ENCODE data around the gene SPATA31A6. TPM values are rescaled to one million over a fixed set of nuclear protein-coding genes. Genes with fewer than 3 reads are reported as not detected.
"Not testable (repeated sequence)": the region's sequence is repeated elsewhere in the genome, so short reads cannot be mapped to it uniquely, and the experiment has no call there.

SPATA31A6 gene
- not detected for total RNA-seq
- long read RNA-seq = 0 reads

DNA sequence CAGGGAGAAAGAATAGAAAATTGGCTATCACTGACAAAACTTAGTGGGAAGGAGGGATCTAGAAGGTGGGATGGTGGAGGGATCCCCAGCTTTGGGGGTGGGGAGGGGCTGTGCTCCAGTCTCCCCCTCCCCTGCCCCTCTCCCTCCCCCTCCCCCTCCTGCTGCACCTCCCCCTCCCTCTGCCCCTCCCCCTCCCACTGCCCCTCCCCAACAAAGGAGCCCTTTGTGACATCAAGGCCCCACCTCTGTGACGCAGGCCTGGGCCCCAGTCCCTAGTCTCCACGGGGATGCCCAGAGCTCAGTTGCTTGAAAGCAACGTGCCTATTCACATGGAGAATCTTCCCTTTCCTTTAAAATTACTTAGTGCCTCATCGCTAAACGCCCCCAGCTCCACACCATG, at the start of gene SPATA31A6:
Gene SPATA31A6, plus strand, starts transcription at position 301 of the 400 bp plus-strand sequence. Its CDS starts 29 bp downstream, at position 330.
- ATAC-seq; H3K27me3 ChIP-seq; DNase-seq; intact Hi-C loops (cut with DNase I); H3K4me3 ChIP-seq; H3K4me1 ChIP-seq; H3K36me3 ChIP-seq; H3K27ac ChIP-seq; H3K9me3 ChIP-seq: not testable (repeated sequence)

- DNase-seq; intact Hi-C loops (cut with DNase I); H3K9me3 ChIP-seq: not testable (repeated sequence)
Measured at GRCh38 chr9:42160299-42160698, 23.2 kb upstream of the SPATA31A6 start.

DNA sequence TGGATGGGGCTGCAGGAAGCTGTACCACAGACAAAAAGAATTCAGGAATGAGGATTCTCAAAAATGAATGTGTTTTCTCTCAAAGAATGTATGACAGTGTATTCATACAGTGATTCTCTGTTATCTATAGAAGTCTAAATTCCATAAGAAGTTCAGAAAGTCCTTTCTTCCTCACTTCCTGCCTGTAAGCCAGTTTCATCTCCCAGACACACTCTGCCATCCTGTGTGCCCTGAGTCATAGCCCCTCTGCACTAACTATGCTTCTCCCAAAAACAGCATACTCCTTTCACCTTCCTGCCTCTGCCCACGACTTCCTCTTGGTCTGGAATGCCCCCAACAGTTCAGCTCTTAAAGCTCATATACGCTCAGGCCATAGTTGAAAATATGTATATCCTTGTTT, 36.4 kb downstream of the SPATA31A6 start:
- DNase-seq; intact Hi-C loops (cut with DNase I); H3K4me3 ChIP-seq; H3K36me3 ChIP-seq; H3K4me1 ChIP-seq; H3K9me3 ChIP-seq; H3K27me3 ChIP-seq; ATAC-seq; H3K27ac ChIP-seq: not testable (repeated sequence)

More at GRCh38 chr9:42160299-42160698, 23.2 kb upstream of the SPATA31A6 start:
- H3K36me3 ChIP-seq, H3K4me3 ChIP-seq, ATAC-seq, H3K27ac ChIP-seq, H3K27me3 ChIP-seq, H3K4me1 ChIP-seq: not testable (repeated sequence)

GRCh38 chr9:42223230-42223629, 39.8 kb downstream of the SPATA31A6 start:
- H3K4me1 ChIP-seq; H3K9me3 ChIP-seq; DNase-seq; H3K4me3 ChIP-seq; ATAC-seq; intact Hi-C loops (cut with DNase I); H3K36me3 ChIP-seq; H3K27me3 ChIP-seq; H3K27ac ChIP-seq: not testable (repeated sequence)

DNA sequence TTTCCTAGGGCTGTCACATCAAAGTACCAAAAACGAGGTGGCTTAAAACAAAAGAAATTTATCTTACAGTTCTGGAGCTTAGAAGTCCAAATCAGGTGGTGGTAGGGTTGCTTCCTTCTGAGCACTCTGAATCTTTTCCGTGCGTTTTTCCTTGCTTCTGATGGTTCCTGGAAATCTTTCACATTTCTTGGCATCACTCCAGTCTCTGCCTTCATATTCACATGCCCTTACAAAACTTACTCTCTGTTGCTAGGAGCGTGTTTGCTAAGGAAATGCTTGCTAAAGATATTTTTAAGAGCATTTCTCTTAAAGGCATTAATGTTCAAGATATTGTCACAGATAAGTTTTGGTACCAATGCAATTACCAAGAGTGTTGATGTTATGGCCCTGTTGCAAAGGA, 49.6 kb downstream of the SPATA31A6 start:
- H3K4me1 ChIP-seq; DNase-seq; H3K27me3 ChIP-seq; ATAC-seq; H3K4me3 ChIP-seq; H3K36me3 ChIP-seq; intact Hi-C loops (cut with DNase I); H3K27ac ChIP-seq; H3K9me3 ChIP-seq: not testable (repeated sequence)

DNA sequence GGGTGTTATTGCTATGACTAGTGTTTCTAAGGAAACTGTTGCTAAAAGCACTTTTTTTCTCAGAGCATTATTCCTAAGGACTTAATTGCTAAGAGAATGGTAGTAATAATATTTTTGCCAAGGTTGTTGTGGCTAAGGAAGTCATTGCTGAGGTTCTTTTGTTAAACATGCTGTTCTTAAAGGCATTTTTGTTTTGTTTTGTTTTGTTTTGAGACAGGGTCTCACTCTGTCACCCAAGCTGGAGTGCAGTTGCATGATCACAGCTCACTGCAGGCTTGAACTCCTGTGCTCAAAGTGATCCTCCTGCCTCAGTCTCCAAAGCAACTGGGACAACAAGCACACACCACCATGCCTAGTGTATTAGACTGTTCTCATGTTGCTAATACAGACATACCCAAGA, 51.2 kb downstream of the SPATA31A6 start:
- H3K4me3 ChIP-seq; H3K36me3 ChIP-seq; intact Hi-C loops (cut with DNase I); ATAC-seq; H3K9me3 ChIP-seq; H3K27me3 ChIP-seq; DNase-seq; H3K4me1 ChIP-seq; H3K27ac ChIP-seq: not testable (repeated sequence)

- H3K9me3 ChIP-seq; H3K27ac ChIP-seq; H3K4me3 ChIP-seq; H3K36me3 ChIP-seq; DNase-seq; ATAC-seq; H3K27me3 ChIP-seq; intact Hi-C loops (cut with DNase I); H3K4me1 ChIP-seq: not testable (repeated sequence)
Measured at GRCh38 chr9:42235352-42235991, 52.0 kb downstream of the SPATA31A6 start.

DNA sequence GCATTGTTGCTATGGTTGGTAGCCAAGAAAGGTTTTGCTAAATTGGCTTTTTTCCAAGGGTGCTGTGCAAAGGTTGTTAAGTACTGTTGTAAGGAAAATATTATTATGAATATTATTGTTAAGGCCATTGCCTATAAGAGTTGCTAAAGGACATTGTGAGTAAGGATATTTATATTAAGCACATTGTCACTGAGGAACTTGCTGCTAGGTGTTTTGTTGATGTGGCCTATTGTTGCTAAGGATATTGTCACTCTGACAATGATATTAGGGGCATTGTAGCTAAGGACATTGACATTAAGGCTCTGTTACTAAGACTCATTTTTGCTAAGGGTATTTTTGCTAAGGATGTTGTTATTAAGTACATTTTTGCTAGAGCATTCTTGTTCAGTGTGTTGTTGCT, 52.6 kb downstream of the SPATA31A6 start:
- DNase-seq; H3K27me3 ChIP-seq; H3K27ac ChIP-seq; intact Hi-C loops (cut with DNase I); H3K9me3 ChIP-seq; H3K4me1 ChIP-seq; H3K4me3 ChIP-seq; H3K36me3 ChIP-seq; ATAC-seq: not testable (repeated sequence)

DNA sequence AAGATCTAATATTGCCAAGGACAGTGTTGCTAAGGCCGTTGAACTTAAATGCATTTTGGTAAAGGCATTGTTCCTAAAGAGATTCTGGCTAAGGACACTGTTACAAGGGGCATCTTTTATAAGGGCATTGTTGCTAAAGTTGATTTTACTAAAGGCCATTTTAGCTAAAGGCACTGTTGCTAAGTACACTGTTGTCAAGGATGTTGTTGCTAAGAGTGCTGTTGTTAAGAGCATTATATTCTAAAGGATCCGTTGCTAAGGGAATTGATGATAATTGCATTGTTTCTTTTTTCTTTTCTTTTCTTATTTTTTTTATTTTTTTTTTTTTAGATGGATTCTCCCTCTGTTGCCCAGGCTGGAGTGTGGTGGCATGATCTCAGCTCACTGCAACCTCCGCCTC, 53.9 kb downstream of the SPATA31A6 start:
- DNase-seq; ATAC-seq; H3K9me3 ChIP-seq; H3K4me1 ChIP-seq; H3K4me3 ChIP-seq; H3K27me3 ChIP-seq; H3K27ac ChIP-seq; H3K36me3 ChIP-seq; intact Hi-C loops (cut with DNase I): not testable (repeated sequence)

- H3K9me3 ChIP-seq; H3K27me3 ChIP-seq; H3K4me3 ChIP-seq; DNase-seq; H3K36me3 ChIP-seq; H3K4me1 ChIP-seq; H3K27ac ChIP-seq; intact Hi-C loops (cut with DNase I); ATAC-seq: not testable (repeated sequence)
Measured at GRCh38 chr9:42238862-42239261, 55.4 kb downstream of the SPATA31A6 start.

Other genes starting within 250 kb of the SPATA31A6 start
- gene CNTNAP3B, start 54.2 kb upstream of the SPATA31A6 start, total RNA-seq = 9.3 TPM